Hindlimb muscle (tissue), 1 donor: Measurements from ENCODE around the gene MALL. TPM values are rescaled to one million over a fixed set of nuclear protein-coding genes. Genes with fewer than 3 reads are reported as not detected.
"Not testable (repeated sequence)": the region's sequence is repeated elsewhere in the genome, so short reads cannot be mapped to it uniquely, and the experiment has no call there.

Experiments used
- DNase-seq: peaks from one replicate; pipeline ENCODE4 v3.0.0-alpha.2; 2013
- polyA plus RNA-seq: library from polyadenylated mRNA; unstranded; fragments of 120-200 nt; gene quantifications from one replicate; pipeline ENCODE4 v1.2.1, GENCODE V29; 2013; ENCODE audit not compliant: insufficient read length

MALL gene
- polyA plus RNA-seq, 1 donor: 12.8 TPM

DNA sequence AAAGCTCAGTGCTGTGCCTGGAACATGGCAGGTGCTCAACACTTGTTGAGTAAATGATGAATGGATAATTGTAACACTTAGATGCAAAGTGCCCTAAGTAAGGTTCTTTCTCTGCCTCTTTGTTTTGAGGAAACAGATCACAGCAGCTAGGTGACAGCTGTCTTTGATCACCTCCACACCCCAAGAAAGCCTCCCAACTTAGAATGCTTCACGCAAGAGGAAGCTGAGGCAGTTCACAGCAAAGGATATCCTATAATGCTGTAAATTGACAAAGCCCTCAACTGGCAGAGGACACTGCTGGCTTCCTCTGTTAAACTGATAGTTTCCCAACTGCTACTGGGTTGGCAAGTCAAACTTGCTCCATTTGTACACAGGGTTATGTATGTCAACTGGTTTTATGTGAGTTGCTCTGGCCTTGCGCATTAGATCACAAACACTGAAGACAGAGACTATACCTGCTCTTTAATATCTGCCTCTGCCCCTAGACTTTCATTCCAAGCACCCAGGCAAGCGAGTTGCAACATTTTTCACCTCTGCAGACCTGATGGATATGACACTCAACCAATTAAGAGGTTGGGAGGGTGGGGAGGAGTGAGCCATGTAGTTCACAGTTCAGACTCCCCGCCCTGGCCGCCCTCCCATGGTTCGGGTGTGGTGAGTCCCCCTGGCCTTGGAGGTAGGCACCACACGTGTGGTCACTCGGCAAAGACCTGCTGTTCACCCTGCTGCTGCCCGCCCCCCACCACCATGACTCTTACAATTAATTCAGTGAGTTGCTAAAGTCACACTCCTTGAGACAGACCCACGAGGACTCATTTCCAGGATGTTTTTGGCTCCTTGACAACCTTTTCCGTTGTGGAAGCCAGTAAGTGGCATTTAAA, 4.8 kb upstream of the MALL start:
- DNase-seq: no peak

DNA sequence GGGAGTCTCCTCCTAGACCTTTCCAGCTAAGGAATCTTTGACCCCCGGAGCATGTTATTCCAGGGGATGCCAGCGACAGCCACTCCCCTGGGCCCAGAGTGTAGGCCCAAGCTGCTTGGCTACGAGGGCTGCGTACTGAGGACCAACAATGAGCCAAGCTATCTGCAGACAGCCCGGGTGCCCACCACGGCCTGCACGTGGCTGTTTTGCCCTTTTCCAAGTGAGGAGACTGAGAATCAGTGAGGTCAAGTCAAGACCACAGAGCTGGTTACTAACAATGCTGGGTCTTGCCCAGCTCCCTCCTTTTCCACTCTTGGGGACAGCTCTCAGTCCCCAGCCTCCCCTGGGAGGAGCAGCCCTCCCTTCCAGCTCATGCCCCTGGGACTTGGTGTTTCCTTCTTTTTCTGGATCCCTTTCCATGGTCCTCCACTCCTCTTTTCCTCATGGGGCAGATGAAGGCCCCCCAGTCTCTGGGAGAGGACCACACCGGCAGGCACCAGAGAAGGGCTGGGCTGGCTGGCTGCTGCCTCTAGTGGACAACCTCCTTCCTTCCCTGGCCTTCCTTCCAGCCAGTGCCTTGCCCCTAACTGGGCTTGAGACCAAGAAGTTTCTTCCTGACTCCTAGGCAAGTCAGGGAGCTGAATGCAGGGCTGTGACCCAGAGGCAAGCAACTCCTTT, 550 bp upstream of the MALL start:
- no peak for DNase-seq

DNA sequence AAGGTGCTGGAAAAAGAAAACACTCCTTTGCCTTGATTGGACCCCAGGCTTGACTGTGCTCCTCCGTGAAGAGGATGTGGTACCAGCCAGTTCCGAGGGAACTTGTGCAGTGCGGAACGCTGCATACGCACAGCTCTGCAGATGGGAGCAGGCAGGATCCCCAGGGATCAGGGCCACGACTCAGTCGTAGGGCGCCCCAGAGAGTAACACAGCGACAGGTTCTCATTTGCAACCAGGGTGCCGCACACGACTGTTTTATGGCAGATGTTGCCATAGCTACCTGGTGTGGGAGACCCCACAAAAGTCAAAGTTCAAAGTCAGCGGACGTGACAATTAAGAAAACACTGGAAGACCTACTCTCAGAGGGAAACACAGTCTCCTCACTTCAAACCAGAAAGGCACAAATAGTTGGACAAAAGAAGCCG, 779 bp downstream of the MALL start:
- no peak for DNase-seq

DNA sequence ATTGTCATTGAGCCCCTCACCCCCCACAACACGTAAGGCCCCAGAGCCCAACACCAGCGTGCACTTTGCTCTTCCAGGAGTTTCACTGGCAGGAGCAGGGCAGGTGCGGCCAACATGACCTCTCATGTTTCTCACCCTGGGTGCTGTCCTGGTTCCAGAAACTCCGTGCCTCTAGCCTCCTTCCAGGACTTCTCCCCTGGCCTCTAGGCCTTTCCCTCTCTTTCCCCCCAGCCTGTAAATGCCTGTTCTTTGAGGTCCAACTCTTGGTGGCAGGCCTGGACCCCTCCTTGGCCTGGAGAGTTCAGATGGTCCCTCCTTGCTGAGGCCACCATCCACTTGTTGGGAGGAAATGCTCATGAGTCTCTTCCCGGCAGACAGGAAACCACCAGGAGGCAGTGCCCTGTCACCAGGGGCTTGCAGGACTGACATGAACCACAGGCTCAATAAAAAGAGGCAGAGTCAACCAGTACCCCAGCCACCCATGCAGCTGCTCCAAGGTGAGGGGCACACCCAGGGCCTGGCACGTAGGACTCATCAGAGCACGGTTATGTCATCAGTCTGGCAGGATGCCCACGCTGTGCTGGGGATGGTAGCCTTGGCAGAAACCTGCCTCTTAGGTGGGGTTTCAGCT, 1.5 kb downstream of the MALL start:
- no peak for DNase-seq

DNA sequence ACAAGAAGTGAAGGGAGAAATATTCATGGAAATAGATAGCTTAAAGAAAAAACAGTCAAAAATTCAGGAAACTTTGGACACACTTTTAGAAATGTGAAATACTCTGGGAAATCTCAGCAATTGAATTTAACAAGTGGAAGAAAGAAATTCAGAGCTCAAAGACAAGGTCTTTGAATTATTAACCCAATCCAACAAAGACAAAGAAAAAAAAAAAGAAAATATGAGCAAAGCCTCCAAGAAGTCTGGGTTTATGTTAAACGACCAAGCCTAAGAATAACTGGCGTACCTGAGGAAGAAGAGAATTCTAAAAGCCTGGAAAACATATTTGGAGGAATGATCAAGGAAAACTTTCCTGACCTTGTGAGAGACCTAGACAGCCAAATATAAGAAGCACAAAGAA, 7.3 kb downstream of the MALL start:
- not testable (repeated sequence) for DNase-seq

DNA sequence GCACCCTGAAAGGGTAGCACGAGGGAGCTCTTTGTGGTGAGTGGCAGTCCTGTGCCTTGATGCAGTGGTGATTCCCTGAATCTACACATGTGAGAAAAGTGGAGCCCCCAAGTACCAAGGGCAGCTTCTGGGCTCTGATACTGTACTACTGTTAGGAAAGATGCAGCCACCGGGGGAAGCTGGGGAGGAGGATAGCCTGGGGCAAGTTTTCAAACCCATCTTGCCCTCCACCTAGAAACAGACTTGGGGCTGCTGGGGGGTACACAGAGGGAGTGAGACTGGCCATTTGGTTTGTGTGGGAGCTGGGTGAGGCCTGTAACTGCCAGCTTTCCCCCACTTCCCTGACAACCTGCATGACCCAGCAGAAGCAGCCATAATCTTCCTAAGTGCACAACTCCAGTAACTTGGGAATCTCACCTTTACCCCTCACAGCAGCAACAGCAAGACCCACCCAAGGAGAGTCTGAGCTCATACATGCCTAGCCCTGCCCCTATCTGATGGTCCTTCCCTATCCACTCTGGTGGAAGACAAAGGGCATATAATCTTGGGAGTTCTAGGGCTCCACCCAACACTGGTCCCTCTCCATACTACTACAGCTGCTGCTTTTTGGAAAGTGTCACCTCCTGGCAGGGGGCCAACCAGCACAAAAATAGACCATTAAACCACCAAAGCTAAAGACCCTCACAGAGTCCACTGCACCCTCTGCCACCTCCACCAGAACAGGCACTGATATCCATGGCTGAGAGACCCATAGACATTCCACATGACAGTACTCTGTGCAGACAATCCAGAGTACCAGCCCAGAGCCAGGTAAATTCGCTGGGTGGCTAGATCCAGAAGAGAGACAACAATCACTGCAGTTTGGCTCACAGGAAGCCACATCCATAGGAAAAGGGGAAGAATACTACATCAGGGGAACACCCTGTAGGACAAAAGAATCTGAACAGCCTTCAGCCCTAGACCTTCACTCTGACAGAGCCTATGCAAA, 8.2 kb downstream of the MALL start:
- no peak for DNase-seq

DNA sequence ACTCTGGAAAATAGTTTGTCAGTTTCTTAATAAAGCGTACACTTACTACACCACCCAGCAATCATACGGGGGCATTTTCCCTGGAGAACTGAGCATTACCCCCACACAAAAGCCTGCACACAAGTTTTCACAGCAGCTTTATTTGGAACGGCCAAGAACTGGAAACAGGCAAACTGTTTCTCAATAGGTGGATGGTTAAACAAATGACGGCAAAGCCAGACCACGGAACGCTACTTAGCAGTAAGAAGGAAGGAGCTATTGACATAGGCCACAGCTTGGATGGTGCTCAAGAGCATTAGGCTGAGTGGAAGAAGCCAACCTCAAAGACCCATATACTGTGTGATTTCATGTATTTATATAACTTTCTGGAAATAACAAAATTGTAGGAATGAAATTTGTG, 9.0 kb downstream of the MALL start:
- DNase-seq: no peak

DNA sequence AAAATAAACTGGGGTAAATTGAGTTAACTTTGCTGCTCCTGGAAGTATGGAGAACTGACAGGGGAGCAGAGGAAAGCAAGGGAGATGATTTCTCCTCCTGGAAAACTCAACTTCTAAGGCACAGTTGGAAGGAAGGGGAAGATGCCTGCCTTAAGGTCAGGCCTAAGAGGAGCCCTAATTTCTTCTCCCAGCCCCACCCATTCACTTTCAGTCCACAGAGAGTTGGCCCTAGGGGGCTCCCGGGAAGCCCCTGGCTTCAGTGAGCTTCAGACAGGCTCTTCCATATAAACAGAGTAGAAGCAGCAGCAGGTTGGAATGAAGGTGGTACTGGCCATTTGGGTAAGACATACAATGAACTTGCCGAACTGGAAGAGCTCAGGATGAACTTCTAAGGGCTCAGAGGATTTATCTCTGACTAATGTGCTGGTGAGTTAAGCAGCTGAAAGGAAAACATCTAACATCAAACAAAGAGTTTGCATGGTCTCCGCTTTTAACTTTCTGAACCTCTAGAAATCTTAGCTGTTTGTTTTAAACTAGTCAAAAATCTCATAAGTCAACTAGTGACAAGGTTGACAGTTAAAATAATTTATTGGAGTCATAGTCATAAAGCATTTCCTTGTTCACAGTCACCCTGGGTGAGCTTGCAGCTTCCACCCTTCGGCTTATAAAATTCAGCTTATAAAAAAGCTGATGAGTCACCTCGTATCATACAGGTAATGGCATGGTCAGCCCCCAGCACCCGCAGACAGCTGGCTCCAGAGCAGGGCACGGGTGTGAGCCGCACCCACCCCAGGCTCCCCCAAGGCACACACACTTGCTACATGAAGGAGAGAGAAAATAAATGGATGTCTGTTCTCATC, 9.8 kb downstream of the MALL start:
- no peak for DNase-seq

DNA sequence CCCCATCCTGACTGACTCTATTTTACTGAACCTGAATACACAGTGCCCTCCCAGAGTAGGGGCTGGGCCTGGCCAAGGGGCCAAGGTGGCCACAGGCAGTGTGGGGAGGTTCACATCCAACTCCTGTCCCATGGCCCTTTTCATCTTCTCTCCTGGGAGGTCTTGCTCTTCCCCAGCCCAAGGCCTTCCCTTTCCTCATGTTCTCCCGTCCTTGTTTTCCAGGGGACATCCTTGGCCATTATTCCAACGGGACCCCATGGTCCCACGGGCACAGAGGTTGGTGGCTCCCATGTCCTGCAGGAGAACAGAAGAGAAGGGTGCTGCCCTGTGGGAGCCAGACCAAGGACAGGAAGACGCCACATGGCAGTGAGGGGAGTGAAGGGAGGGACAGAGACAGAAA, 10.4 kb downstream of the MALL start:
- DNase-seq: no peak

DNA sequence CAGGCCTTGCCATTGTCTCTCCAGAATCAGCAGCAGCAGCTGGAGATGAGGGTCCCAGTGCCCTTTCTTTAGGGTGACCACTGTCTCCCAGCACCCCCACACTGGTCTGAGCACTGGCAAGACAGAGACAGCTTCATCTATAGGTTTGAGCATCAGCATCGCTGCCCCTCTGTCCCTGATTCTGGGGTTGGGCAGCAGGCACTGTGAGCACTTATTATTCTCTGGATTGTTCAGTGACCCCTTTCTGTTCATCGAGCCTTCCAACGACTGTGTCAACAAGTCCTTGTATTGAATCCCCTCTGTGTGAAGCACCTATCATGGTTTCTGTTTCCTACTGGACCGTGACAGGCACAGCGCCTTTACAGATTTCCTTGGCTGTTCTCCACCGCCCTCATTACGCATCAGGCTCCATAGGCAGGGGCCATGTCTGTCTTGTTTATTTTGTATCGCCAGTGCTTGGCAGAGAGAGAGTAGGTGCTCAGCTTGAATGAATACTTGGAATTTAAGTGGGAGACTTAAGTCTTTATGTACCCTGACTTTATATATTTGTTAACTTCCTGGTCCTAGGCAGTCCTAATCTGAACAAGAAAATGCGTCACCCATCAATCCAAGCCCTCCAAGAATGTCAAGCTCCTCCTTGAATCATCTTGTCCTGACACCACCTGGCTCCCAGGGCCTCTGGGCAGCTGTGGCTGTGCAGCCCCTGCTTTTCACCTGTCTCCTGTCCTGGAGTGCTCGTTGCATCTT, 11.4 kb downstream of the MALL start:
- no peak for DNase-seq

DNA sequence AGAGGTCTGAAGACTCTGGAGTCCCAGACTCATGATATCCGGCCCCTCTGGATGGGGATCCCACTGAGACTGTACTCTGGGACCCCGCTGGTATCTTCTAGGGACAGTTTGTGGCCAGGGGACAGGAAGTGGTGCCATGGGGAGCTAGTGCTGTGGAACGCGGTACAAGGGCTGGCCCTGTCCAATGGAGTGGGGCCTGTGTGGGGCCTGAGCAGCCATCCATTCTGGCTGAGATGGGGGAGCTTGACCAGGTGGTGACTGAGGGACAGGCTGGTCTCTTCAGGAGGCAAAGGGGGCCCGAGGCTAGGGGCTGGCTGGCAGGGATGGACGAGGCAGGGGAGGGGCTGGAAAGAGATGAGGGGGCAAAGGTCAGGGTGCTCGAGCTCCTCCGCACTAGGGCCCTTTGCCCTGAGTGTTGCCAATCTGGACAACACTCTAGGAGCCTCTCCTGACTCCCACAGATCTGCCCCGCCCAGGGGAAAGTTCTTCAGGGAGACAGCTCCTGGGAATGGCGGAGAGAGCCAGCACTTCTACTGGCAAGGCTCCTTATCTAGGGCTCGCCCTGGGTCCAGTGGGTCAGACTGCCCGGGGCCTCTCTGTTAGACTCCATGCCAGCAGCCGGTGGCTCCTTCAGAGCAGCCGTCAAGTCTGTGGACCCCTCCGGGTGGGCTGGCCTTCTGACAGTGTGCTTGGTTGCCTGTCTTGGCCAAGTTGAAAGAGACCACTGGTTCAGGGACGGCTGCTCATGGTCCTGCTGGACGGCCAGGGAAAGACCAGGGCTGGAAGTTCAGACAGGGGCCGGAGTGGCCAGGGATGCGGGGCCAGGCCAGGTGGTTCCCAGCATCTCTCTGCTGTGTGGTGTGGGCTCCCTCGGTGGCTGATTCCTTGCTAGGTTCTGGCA, 12.3 kb downstream of the MALL start:
- no peak for DNase-seq

DNA sequence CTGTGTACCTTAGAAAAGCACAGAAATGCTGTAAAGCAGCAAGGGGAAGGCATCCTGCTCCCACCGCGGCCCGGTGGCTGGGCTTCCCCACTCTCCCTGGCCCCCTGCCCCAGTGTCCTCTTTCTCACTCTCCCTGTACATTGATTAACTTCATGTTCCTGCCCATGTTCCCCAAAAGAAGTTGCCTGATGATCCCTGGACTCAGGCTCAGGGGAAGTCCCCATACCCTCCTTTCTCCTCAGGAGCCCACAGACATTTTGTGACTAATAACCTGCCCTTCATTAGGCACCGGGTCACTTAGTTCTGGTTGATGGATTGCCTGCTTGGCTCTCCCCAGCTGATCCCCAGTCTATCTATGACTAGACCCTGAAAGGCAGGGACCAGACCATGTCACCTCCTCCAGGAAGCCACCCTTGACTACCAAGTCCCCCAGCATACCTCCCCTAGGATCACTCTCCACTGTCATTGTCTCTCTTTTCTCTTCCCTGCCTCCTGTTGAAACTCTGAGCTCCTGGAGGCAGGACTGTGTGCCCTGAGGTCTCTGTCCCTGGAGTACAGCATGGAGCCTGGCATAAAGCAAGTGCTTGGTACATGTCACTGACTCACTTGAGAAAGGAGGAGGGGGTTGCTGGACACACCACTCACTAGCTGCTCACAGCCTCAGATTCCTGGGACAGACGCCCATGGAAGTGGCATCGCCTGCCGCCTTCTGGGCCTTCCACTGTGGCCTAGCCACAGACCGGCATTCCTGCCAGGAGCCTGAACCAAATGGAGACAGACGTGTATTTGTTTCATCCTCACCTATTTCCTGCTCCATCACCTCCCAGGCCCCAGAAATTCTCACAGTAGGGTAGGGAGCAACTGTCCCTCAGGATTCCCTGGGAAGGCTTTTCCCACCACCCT, 13.5 kb downstream of the MALL start:
- DNase-seq: no peak

DNA sequence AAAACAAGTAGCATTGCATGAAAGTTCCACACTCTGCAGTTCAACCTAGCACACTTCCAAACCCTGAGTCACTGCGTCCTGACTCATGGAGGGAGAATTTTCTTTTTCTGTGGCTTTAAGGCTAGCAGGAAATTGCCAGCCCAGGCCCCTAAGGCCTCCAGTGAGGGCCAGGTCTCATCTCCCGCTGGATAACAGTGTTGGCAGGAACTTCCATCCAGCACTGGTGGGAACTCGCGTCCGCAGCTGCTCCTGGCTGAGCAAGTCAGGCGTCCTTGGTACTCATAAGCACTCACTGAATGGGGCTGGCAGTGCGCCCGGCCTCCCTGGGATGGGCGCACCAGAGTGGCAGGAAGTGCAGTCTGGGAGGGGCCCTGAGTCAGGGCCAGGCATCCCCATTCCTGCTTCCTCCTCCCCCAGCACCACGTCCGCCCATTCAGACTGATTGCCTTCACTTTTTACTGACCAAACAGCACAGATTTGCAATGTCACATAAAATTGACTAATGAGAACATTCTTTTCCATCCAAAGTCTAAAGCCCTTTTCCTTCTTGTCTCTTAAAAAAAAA, 14.3 kb downstream of the MALL start:
- peak; percentile 86 for DNase-seq

DNA sequence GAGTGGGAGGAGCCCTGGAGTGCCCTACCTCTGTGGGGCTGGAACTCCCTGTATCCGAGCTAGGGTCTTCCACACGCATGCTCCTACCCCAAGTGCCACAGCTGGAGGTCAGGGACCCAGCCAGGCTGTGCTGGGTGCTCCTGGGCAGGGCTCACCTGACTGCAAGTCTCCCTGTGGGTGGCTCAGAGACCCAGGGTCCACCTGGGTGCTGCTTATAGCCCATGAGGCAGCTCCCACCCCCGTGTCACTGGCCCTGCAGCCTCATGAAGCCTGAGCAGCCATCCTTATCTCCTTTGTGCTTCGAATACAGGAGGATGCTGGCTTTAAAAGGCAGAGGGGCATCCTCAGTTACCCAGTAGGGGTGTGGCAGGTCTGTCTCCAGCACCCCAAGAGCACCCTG, 14.7 kb downstream of the MALL start:
- DNase-seq: not testable (repeated sequence)

DNA sequence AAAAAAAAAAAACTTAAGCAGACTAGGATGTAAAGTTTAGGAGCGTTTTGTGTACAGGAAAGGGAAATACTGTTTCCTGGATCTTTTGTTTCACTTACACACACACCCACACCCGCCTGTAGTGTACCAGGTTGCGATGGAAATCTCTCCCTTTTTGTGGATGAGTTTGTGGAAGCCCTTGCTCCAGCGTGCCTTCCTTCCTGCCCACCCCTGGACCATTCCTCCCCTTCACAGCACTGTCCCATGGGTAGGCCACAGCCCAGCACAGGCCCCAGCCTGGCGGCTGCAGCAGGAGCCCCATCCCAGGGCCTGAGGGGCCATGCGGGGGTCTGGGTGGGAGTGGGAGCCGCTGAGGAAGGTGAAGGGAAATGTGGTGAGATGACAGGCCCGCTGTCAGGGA, 15.1 kb downstream of the MALL start:
- DNase-seq: no peak

DNA sequence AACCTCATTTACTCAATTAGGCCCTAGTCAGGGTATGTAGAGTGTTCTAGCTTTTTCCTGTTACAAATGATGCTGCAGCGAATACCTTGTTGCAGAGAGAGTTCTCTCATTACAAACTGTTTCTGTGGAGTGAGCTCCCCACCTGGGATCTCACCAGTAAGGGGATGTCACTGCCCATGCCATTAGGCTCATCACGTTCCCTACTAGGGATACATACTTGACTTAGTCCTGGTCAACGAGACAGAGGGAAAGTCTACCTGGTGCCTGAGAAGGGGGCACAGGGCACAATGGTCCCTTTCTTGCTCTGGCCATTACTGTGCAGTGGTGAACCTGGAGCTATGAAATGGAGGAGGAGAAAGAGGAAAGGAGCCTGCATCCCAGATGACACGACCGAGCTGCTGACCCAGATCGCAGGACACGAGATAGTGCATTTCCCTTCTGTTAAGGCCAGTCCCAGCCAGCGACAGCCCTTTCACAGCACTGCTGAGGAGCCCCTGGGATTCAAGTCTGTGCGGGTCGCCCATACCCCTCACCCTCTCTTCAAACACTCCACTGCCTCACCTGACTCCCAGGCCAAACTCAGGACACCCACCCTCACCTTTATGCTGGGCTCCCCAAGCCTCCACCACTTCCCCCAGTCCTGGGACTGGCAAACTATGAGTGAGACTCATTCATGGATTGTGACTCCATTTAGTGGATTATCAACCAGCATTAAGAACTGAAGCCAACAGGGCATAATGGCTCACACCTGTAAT, 16.0 kb downstream of the MALL start:
- DNase-seq: no peak

DNA sequence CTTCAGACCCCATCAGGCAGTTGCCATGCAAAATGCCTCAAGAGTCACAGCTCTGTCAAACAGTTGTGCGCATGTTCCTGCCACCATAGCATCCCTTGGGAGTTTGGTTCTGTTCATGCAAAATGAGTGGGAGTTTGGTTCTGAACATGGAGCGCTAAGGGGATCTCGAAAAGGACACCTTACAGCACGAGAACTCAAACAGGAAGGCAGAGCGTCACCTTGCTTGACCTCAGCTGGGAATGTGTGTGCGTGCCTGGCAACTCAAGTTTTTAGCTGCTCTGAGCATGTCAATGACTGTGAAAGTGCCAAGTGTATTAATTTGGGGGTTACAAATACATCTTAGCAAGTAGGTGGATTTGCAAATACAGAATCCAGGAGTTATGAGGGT, 16.6 kb downstream of the MALL start:
- no peak for DNase-seq
